Caki2 (cell line): Measurements from ENCODE around the gene ZNF33B. TPM values are rescaled to one million over a fixed set of nuclear protein-coding genes. Genes with fewer than 3 reads are reported as not detected.
"Not testable (repeated sequence)": the region's sequence is repeated elsewhere in the genome, so short reads cannot be mapped to it uniquely, and the experiment has no call there.

Experiments used
- DNase-seq: peaks from one replicate; pipeline ENCODE4 v3.0.0-alpha.2; 2015; ENCODE audit warnings: low read depth
- in situ Hi-C: cut with HindIII; loops from 2 replicates; pipeline ENCODE4 v1.10.0; 2016; ENCODE audit warnings: low sequenced_read_pairs, low pct_unique_long_range_greater_than_20kb, mixed read lengths
- total RNA-seq: library from RNA; depleted of rRNA; stranded (reverse); fragments of >200 nt; shearing (Covaris generic); gene quantifications from 2 replicates; pipeline ENCODE4 v1.2.3, GENCODE V29; 2014; ENCODE audit warnings: low replicate concordance; rRNA removed

The ZNF33B gene
- total RNA-seq, result 12.7 and 19.0 TPM in 2 replicates

DNA sequence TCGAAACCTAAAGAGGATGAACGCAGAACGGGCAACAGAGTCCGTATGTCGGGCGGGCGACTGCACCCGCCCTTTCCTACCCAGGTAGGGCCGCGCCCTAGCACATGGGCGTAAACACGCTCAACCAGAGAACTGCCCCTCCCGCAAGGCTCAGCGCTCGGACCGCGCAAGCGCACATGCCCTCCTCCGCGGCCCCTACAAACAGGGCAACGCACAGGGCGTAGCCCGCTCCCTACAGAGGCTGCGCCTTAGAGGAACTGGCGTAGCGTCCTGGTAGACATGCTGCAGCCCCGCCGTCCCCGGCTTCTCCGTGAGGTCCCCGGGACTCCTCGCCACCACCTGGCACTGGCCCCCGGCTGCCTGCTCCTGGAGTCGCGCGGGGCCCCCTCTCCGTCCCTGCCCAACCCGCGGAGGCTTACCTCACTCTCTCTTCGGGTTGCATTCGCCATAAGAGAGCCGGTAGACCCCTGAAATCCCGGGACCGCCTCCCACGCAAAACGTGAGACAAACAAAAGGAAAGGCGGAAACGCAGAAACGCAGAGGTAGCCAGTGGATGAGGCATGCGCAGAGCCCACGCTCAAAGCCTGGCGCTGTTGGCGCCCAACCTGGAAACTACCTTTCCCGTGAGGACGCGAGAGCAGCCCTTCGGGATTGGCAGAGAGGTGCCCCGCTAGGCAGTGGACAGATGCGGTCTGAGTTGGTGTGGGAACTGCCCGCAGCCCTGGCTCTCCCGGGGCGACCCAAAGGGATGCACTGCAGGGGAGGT lies at the start of gene ZNF33B:
Gene ZNF33B (minus strand): TSS at position 516 of the 766 bp plus-strand sequence. CDS start 1,642 bp downstream, outside the sequence.
- in situ Hi-C loops, result no loop called here
- DNase-seq, result peak; percentile 97

DNA sequence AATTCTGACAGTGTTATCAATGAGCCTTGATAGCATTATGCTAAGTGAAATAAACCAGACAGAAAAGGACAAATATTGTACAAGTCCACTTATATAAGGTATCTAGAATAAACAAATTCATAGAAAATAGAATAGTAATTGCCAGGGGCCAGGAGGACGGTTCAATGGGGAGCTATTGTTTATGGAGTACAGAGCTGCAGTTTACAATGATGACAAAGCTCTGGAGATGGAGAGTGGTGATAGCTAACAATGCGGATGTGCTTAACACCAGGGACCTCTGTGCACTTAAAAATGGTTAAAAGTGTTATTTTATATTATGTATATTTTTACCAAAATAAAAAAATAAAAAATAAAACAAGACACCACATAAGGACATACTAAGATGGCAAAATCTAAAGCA lies 46.1 kb upstream of the ZNF33B start:
- no peak for DNase-seq
- in situ Hi-C loops, result no loop called here

DNA sequence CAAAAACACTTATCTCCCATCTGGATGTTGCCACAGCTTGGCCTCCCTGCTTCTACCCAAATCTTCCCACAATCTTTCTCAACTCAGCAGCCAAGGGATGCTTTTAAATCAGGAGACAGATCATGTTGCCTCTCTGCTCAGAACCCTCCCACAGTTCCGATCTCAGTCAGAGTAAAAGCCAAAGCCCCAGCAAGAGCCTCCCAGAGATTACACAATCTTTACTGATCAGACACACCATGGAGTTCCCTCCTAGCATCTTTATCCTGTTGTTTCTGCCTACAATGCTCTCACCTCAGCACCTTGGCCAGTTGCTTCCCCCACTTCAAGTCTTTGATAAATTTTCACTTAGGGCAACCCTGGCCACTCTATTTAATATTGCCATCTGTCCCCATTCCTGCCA lies 41.9 kb upstream of the ZNF33B start:
- no peak for DNase-seq

DNA sequence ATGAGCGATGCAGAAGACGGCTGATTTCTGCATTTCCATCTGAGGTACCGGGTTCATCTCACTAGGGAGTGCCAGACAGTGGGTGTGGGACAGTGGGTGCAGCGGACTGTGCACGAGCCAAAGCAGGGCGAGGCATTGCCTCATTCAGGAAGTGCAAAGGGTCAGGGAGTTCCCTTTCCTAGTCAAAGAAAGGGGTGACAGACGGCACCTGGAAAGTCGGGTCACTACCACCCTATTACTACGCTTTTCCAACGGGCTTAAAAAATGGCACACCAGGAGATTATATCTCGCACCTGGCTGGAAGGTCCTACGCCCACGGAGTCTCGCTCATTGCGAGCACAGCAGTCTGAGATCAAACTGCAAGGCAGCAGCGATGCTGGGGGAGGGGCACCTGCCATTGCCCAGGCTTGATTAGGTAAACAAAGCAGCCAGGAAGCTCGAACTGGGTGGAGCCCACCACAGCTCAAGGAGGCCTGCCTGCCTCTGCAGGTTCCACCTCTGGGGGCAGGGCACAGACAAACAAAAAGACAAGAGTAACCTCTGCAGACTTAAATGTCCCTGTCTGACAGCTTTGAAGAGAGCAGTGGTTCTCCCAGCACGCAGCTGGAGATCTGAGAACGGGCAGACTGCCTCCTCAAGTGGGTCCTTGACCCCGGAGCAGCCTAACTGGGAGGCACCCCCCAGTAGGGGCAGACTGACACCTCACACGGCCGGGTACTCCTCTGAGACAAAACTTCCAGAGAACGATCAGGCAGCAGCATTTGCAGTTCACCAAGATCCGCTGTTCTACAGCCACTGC lies 27.0 kb upstream of the ZNF33B start:
- in situ Hi-C loops, result not testable (repeated sequence)
- DNase-seq, result peak; percentile 49

More for the DNA sequence above, 41.9 kb upstream of the ZNF33B start:
- in situ Hi-C loops, result no loop called here

DNA sequence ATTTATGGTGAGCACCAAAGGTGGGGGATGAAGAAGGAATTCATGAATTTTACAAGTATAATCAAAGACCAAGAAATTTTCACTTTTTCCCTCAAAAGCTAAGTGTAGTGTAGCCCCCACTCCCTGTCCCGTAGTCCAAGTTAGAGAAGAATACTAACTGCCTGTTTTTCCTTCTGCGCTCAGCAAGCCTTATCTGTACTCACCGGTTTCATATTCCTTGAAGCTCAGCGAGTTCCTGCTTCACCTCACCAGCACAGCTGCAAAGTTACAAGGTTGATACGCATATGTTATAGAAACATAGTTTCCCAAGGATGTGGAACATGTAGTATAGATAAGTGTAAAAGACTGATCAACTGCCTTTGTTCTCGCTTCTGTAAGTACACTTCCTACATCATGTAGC lies 16.0 kb upstream of the ZNF33B start:
- no peak for DNase-seq
- in situ Hi-C loops, result no loop called here

DNA sequence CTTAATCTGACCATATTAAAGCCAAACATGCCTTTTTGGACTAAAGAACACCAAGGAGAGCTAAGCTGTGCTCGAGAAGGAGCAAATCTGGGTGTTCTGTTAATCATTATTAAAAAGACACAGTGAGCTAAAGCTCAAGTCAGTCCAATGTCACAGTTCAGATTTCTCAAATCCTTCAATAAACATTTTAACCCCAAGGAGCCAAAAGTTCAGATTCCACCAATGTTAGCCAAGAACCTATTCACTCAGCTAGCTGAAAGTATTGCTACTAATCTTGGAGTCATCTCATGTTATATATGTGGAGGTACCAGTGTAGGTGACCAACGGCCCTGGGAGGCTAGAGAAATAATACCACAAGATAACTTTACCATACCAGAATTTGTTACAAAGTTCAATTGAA lies 14.5 kb upstream of the ZNF33B start:
- peak; percentile 66 for DNase-seq
- in situ Hi-C loops, result no loop called here

DNA sequence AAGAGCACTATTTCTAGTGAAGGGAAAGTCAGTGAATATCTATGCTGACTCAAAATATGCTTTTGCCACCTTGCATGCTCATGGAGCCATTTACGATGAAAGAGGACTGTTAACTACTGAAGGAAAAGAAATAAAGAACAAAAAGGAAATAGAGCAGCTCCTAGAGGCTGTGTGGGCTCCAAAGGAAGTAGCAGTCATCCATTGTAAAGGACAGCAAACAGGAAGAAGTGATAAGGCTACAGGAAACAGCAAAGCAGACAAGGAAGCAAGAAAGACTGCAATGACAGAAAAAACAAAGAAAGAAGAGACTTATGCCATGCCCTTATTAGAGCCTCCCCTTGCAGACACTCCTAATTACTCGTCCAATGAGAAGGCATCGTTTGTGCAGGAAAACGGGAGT lies 12.0 kb upstream of the ZNF33B start:
- in situ Hi-C loops, result no loop called here
- DNase-seq, result no peak

DNA sequence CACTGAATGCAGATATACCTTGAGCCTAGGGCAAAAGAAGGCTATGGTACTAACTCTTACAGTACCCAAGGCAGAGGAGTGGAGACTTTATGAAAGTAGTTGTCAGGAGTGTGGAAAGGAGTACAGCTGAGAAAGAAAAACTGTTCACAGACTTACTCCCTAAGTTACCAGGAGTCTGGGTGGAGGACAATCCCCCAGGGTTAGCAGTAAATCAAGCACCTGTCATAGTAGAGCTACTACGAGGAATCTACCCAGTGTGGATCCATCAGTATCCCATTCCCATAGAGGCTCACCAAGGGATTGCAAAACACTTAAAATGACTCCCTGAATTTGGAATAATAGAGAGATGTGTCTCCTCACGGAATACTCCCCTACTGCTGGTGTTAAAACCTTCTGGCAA lies 10.1 kb upstream of the ZNF33B start:
- DNase-seq, result no peak
- in situ Hi-C loops, result no loop called here

DNA sequence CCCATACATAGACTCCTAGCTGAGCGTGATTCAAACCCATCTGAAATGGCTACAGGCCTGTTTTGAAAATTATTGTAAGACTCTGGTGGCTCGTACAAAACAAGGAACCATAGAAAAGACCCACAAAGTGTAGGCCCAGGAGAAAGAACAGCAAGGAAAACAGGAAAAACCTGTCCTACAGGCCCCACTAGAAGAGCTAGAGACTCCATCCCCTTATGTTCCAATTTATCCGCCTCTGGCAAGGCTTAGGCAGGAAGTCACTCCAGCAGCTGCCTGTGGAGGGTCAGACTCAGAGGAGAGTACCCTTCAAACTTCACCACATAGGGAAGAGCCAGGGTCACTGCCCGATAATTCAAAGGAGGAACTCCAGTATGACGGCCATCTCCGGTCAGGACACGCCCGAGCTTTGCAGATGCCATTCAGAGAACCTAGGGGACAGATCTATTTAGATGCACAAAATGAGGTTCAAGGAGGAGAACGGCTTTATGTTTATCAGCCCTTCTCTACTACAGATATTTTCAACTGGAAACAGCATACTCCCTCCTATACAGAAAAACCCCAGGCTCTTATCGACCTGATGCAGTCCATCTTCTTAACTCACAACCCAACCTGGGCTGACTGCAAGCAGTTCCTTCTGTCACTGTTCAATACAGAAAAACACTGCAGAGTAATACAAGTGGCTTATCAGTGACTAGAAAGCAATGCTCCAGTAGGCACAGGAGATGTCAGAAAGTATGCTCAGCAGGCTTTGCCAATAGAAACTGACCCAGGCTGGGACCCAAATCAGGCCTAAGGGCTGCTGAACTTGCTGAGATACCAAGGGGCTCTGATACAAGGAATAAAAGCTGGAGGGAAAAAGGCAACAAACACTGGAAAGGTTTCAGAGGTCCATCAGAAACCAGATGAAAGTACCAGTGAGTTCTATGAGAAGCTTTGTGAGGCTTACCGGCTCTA lies 8.6 kb upstream of the ZNF33B start:
- in situ Hi-C loops, result no loop called here
- no peak for DNase-seq

DNA sequence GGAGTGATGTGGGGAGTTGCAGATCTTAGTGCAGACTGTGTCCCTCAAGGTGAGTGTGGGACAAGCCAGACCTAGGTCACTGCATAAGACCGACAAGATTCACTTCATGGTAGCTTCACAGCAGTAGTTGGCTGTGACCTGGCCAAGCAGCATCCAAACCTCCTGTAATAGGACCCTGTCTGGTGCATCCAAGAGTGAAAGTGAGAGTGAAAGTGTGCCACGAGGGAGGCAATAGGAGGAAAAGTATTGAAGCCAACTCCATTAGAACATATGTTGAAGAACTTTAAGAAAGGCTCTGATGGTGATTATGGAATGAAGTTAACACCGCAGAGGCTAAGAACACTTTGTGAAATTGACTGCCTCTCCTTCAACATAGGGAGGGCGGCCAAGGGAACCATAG lies 7.8 kb upstream of the ZNF33B start:
- in situ Hi-C loops, result no loop called here
- DNase-seq, result no peak

DNA sequence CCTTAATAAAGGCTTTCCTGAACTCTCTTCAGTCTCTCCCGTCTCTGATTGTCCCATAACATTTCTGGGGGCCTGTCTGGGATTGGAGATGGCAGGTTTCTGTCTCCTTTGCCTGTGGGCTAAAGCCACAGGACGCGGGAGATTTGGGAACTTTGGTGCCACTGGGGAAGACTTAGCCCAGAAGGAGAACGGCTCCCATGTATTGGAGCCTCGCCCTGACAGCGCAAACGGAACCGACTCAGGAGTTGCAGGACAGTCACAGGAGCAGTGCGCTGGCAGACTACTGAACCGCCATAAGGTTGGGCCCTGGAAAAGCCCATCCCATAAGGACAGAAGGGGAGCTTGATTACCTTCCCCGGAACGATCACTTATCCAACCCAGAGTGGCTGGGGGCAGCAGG lies 7.1 kb upstream of the ZNF33B start:
- in situ Hi-C loops, result no loop called here

DNA sequence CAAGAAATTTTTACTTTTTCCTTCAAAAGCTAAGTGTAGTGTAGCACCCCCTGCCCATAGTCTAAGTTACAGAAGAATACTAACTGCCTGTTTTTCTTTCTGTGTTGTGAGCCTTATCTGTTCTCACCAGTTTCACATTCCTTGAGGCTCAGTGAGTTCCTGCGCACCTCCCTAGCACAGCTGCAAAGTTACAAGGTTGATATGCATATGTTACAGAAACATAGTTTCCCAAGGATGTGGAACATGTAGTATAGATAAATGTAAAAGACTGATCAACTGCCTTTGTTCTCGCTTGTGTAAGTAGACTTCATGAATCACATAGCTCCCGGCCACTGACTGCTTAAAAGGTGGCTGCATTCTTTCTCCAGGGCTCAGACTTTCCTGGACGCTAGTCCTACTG lies 6.7 kb upstream of the ZNF33B start:
- in situ Hi-C loops, result no loop called here
- no peak for DNase-seq

More for the DNA sequence above, 7.1 kb upstream of the ZNF33B start:
- no peak for DNase-seq

DNA sequence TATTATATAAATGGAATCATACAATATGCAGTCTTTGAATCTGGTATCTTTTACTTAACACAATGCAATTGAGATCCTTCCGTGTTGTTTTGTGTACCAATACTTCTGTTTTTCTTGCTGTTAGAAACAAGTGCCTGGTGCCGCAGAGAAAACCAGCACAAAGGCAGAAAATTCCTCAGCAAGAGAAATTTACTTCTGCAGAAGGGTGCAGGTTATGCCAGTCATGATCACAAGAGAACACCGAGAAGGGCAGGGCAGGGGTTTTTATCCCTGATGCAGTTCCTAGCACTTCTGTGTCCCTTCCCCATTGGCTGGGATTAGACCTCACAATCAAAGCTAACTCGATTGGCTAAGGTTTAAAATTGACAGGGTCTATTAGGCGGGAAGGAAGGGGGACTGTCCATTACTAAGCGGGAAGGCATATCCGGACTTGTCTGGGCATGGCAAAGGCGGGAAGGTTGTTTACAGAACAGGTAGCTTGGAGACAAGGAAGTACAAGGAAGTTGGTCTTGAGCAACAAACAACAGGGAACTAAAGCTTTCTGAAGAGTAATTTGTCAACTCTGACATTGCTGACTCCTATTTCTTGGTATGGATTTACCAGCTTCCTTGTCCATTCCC lies 2.4 kb upstream of the ZNF33B start:
- in situ Hi-C loops, result no loop called here
- peak; percentile 98 for DNase-seq

DNA sequence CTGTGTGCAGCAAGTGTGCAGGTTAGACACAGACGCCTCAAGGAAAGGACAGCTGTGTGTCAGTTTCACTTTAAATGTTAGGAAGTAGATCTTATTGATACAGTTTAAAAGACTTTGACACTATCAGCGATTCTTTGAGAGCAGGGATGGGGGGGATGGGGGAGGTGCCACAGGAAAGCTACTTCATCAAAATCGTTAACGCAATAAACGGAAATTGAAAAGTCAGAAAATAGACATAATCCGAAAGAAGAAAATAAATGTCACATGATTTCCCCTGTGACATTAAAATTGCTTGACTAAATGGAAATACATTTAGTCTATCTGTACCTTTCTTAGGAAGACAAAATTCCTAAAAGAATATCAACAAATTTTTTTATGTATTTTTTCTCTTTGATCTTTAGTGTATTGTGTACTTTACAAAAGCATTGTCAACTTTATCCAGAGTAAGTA lies 476 bp upstream of the ZNF33B start:
- DNase-seq, result no peak
- in situ Hi-C loops, result no loop called here

DNA sequence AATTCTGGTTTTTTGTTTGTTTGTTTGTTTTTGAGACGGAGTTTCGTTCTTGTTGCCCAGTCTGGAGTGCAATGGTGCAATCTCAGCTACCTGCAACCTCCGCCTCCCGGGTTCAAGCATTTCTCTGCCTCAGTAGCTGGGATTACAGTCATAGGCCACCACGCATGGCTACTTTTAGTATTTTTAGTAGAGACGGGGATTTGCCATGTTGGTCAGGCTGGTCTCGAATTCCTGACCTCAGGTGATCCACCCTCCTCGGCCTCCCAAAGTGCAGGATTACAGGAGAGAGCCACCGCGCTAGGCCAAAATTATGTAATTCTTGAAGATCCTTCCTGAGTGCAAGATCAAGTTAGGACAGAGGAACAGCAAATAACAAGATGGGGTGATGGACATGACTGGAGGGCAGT lies 719 bp downstream of the ZNF33B start:
- DNase-seq, result no peak

DNA sequence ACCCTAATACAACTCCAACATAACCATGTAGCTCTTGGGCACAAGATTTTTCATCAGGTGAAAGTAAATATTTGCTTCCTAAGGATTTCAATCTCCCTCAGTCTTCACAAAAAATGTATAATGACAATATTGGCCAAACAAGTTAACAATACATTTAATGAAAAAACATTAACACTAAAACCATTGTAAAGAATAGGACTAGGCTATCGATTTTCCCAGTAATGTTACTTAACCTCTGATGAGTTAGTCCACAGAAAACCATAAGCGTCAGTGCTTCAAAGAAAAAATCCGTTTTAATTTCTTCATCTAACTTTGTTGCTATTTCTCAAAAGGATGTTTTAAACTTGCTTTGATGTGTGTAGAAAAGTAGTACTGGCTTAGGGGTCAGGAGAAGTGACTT lies 1.2 kb downstream of the ZNF33B start:
- DNase-seq, result no peak

More for the DNA sequence above, 719 bp downstream of the ZNF33B start:
- in situ Hi-C loops, result no loop called here

DNA sequence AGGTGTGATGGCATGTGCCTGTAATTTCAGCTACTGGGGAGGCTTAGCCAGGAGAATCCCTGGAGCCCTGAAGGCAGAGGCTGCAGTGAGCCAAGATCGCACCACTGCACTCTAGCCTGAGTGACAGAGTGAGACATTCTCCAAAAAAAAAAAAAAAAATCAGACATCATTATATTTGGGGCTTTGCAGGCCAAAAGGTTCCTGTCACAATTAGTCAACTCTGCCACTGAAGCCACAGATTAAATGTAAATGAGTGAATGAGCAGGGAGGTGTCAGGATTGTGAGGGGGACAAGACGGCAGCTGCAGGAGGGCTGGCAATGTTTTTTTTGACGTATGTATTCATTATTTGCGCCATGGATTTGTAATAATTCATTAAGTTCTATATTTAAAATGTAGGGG lies 3.3 kb downstream of the ZNF33B start:
- in situ Hi-C loops, result no loop called here
- no peak for DNase-seq

More for the DNA sequence above, 1.2 kb downstream of the ZNF33B start:
- in situ Hi-C loops, result no loop called here

DNA sequence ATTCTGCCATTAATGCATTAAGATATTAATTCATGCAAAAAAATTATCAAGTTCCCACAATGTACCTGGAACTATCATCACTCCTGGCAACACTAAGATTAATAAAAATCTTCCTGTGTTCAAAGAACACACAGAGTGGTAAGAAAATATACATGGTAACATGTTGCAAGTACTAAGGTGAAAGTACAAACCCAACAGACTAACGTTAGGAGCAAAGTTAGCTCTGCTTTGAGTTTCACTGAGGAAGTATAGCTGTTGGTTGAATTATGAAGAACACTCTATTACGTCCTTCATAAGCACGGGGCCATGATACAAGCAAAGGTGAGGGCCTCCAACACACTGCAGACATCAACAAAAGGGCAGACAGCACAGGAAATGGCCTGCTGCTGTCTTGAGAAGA lies 5.8 kb downstream of the ZNF33B start:
- DNase-seq, result no peak
- in situ Hi-C loops, result no loop called here
